T-helper 17 cell (primary cell): Measurements from ENCODE around the gene ASPHD1. TPM values are rescaled to one million over a fixed set of nuclear protein-coding genes. Genes with fewer than 3 reads are reported as not detected.

Experiments used
- ATAC-seq: fragments of 150-1000 bp; cut with Tn5 transposase; 2 replicates; pipeline ENCODE4 v1.10.0; 2021; ENCODE audit warnings: mild to moderate bottlenecking, moderate library complexity
- DNase-seq, 3 donors: peaks; one replicate each; pipeline versions ENCODE4 v3.0.0 to v3.0.0-alpha.2; 2020 to 2021
- H3K9me3 ChIP-seq: one replicate; pipeline ENCODE4 v1.7.0; 2013; ENCODE audit warnings: low read length, mild to moderate bottlenecking; ENCODE audit not compliant: control insufficient read depth, poor library complexity, severe bottlenecking
- H3K27ac Mint-ChIP-seq: one replicate; pipeline ENCODE4 v1.8.0; 2022; ENCODE audit warnings: mild to moderate bottlenecking, moderate library complexity, mixed read lengths
- H3K27me3 Mint-ChIP-seq: one replicate; pipeline ENCODE4 v1.8.0; 2022; ENCODE audit warnings: mixed read lengths
- H3K36me3 Mint-ChIP-seq: one replicate; pipeline ENCODE4 v1.8.0; 2022; ENCODE audit warnings: low read depth, mixed read lengths
- H3K4me1 Mint-ChIP-seq: one replicate; pipeline ENCODE4 v1.8.0; 2022; ENCODE audit warnings: mild to moderate bottlenecking, mixed read lengths
- H3K4me3 Mint-ChIP-seq: one replicate; pipeline ENCODE4 v1.8.0; 2022; ENCODE audit warnings: mild to moderate bottlenecking, moderate library complexity, mixed read lengths
- total RNA-seq, 4 donors: library from RNA in 2 of 4; stranded (reverse) in 2 of 4; gene quantifications; one replicate each; pipeline ENCODE4 v1.2.3 and lab custom pipeline; 2022 to 2026

Gene ASPHD1
- total RNA-seq, 2 donors from 2014 or later, result not detected

GRCh38 chr16:29947897-29948296 lies 47.6 kb downstream of the ASPHD1 start:
- Mint-ChIP-seq H3K4me3 (no peak overlapping the region), H3K4me1 (peaks cover 2% of the 10 kb centered on the region), H3K27me3 (peaks cover 18% of the 10 kb centered on the region), H3K27ac (no peak overlapping the region), H3K36me3 (peaks cover 4% of the 10 kb centered on the region)
- H3K9me3 ChIP-seq, result no peaks in the 10 kb centered on the region
- no peak for DNase-seq
- no peak for ATAC-seq

GRCh38 chr16:29950806-29951461 lies 50.6 kb downstream of the ASPHD1 start:
- H3K27me3 Mint-ChIP-seq, result peaks cover 18% of the 10 kb centered on the region
- H3K36me3 Mint-ChIP-seq, result peaks cover 4% of the 10 kb centered on the region

GRCh38 chr16:29951625-29952365 lies 51.5 kb downstream of the ASPHD1 start:
- Mint-ChIP-seq H3K36me3 (peaks cover 4% of the 10 kb centered on the region), H3K27me3 (peaks cover 18% of the 10 kb centered on the region), H3K4me3 (no peak overlapping the region), H3K27ac (no peak overlapping the region), H3K4me1 (no peaks in the 10 kb centered on the region)
- ATAC-seq, result no peak
- no peaks in the 10 kb centered on the region for H3K9me3 ChIP-seq
- no peak for DNase-seq

More at GRCh38 chr16:29950806-29951461, 50.6 kb downstream of the ASPHD1 start:
- Mint-ChIP-seq H3K27ac (no peak overlapping the region), H3K4me1 (no peaks in the 10 kb centered on the region), H3K4me3 (no peak overlapping the region)
- no peak for DNase-seq
- no peak for ATAC-seq
- H3K9me3 ChIP-seq, result no peaks in the 10 kb centered on the region

Other genes with a start within 250 kb of the ASPHD1 start
- 100 to 1,000 TPM; 122 to 147 TPM for gene SPN, start 237.2 kb upstream of the ASPHD1 start, total RNA-seq
- under 1 TPM; 0.72 to 0.96 TPM for gene QPRT, start 221.3 kb upstream of the ASPHD1 start, total RNA-seq
- gene C16orf54, start 154.5 kb upstream of the ASPHD1 start, total RNA-seq, result 100 to 1,000 TPM; 172 to 259 TPM
- gene ZG16, start 122.2 kb upstream of the ASPHD1 start, total RNA-seq, result not detected
- gene KIF22, start 109.7 kb upstream of the ASPHD1 start, total RNA-seq, result 10 to 100 TPM; 74.3 to 89.0 TPM
- gene MAZ, start 94.0 kb upstream of the ASPHD1 start, total RNA-seq, result 100 to 1,000 TPM; 242 to 254 TPM
- 1 to 10 TPM; 2.0 to 3.4 TPM for gene PRRT2, start 88.3 kb upstream of the ASPHD1 start, total RNA-seq
- 10 to 100 TPM; 15.2 to 16.3 TPM for gene PAGR1, start 84.3 kb upstream of the ASPHD1 start, total RNA-seq
- gene MVP, start 80.0 kb upstream of the ASPHD1 start, total RNA-seq, result 100 to 1,000 TPM; 141 to 154 TPM
- gene CDIPT, start 37.3 kb upstream of the ASPHD1 start, total RNA-seq, result 10 to 100 TPM; 39.6 TPM
- not detected for gene SEZ6L2, start 938 bp upstream of the ASPHD1 start, total RNA-seq
- gene KCTD13, start 25.7 kb downstream of the ASPHD1 start, total RNA-seq, result 10 to 100 TPM; 44.1 to 48.4 TPM
- gene TMEM219, start 61.6 kb downstream of the ASPHD1 start, total RNA-seq, result 10 to 100 TPM; 68.8 to 80.3 TPM
- gene TAOK2, start 73.4 kb downstream of the ASPHD1 start, total RNA-seq, result 10 to 100 TPM; 21.0 to 22.9 TPM
- gene HIRIP3, start 95.1 kb downstream of the ASPHD1 start, total RNA-seq, result 10 to 100 TPM; 11.3 to 11.5 TPM
- gene INO80E, start 95.8 kb downstream of the ASPHD1 start, total RNA-seq, result 10 to 100 TPM; 72.4 to 76.7 TPM
- under 1 TPM in 1 of 2 donors, not detected in 1; 0.16 TPM for gene DOC2A, start 110.5 kb downstream of the ASPHD1 start, total RNA-seq
- not detected for gene C16orf92, start 122.7 kb downstream of the ASPHD1 start, total RNA-seq
- gene TLCD3B, start 130.8 kb downstream of the ASPHD1 start, total RNA-seq, result not detected
- gene ALDOA, start 165.3 kb downstream of the ASPHD1 start, total RNA-seq, result 100 to 1,000 TPM; 421 to 426 TPM
- 10 to 100 TPM; 80.8 to 89.3 TPM for gene PPP4C, start 175.5 kb downstream of the ASPHD1 start, total RNA-seq
- gene TBX6, start 191.4 kb downstream of the ASPHD1 start, total RNA-seq, result under 1 TPM; 0.65 to 0.94 TPM
- 100 to 1,000 TPM in 1 of 2 donors, 10 to 100 TPM in 1; 94.9 to 131 TPM for gene YPEL3, start 195.7 kb downstream of the ASPHD1 start, total RNA-seq
- gene GDPD3, start 213.0 kb downstream of the ASPHD1 start, total RNA-seq, result 10 to 100 TPM; 12.6 to 13.7 TPM
- 10 to 100 TPM; 76.5 to 77.6 TPM for gene MAPK3, start 222.7 kb downstream of the ASPHD1 start, total RNA-seq